ENCODE results near the gene C16orf92.

Gene C16orf92

DNA sequence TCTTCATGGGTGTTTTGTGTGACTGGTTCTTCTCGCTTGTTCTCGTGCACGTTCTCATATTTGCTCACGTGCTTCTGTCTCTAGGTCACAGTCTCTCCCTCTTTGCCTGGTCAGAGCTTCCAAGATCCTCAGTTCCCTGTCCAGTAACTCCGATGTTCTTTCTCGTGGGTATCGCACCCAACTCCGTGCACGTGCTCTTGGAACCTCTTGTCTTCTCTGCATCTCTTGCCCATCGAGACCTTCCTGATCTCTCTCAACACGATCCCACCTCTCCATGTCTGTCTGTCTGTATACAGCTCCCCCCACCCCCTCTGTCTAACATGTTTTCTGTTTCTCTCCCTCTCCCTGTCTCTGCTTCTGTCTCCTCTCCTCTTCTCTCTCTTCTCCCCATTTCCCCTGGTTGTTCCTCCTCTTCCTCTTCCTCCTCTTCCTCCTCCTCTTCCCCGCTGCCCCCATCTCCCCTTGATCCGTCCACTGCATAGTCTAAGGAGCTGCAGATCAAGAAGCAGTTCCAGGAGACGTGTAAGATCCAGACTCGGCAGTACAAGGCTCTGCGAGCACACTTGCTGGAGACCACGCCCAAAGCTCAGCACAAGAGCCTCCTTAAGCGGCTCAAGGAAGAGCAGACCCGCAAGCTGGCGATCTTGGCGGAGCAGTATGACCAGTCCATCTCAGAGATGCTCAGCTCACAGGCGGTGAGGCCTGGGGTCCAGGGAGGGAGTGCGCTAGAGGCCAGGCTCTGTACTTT, 33.7 kb upstream of the C16orf92 start:
- no peak for DNase-seq

DNA sequence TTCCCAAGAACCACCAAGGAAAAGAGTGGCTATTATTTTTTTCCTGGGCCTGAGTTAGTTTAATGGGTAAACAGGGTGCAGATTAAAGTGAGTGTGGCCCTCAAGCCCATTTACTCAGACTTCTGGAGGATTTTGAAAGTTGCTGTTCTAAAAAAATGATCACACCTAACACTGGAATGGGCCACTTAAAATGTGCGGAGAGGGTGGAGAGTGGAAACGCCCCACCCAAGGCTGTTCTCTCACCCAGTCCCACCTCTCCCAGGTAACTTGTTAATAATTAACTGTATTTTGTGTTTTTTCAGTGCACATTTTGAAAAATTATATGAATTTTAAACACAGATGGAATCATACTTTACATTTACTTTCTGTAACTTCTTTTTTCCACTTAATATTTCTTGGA, 33.0 kb upstream of the C16orf92 start:
- DNase-seq, result no peak

DNA sequence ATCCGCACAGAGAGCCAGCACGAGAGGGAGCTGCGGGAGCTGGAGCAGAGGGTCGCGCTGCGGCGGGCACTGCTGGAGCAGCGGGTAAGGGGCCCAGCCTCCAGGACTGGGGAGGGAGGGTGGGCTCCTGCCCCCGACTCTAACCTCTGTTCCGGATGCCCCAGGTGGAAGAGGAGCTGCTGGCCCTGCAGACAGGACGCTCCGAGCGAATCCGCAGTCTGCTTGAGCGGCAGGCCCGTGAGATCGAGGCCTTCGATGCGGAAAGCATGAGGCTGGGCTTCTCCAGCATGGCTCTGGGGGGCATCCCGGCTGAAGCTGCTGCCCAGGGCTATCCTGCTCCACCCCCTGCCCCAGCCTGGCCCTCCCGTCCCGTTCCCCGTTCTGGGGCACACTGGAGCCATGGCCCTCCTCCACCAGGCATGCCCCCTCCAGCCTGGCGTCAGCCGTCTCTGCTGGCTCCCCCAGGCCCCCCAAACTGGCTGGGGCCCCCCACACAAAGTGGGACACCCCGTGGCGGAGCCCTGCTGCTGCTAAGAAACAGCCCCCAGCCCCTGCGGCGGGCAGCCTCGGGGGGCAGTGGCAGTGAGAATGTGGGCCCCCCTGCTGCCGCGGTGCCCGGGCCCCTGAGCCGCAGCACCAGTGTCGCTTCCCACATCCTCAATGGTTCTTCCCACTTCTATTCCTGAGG, 32.0 kb upstream of the C16orf92 start:
- DNase-seq, result no peak

DNA sequence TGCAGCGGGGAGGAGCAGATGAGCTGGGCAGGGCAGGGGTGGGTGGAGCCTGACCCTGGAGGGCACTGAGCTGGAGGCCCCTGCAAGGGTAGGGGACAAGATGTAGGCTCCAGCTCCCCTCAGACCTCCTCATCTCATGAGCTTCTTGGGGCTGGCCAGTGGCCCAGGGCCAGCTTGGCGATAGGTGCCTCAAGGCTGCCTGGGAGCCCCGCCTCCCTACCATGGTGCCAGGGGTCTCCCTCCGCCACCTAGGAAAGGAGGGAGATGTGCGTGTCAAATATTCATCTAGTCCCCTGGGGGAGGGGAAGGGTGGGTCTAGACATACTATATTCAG, 31.5 kb upstream of the C16orf92 start:
- no peak for DNase-seq

DNA sequence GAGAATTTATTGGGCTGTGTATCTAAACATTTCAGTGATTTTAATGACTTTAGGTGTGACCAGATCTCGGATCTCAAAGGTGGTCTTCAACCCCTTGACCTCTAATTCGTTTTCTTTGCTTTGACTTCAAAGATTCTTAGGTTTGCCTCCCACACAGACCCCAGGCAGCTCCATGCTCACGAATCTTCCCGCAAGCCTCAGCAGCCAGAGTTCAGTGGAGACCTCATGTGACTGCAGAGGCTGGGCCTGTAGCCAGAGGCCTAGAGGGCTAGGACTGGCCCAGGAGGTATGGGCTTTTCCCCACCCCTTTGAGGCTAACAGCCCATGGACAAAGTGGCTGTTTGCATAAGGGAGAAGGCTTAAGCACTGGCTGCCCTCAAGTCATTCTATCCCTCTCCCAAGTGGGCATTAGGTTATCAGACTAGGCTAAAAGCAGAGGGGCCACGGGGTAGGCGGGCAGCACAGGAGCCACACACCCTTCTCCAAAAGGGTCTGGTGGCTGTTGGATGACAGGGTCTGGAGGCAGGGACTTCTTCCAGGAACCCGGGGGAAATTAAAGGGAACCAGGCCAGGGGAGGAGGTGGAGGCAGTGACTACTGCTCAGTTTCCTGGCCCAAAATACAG, 30.5 kb upstream of the C16orf92 start:
- no peak for DNase-seq

DNA sequence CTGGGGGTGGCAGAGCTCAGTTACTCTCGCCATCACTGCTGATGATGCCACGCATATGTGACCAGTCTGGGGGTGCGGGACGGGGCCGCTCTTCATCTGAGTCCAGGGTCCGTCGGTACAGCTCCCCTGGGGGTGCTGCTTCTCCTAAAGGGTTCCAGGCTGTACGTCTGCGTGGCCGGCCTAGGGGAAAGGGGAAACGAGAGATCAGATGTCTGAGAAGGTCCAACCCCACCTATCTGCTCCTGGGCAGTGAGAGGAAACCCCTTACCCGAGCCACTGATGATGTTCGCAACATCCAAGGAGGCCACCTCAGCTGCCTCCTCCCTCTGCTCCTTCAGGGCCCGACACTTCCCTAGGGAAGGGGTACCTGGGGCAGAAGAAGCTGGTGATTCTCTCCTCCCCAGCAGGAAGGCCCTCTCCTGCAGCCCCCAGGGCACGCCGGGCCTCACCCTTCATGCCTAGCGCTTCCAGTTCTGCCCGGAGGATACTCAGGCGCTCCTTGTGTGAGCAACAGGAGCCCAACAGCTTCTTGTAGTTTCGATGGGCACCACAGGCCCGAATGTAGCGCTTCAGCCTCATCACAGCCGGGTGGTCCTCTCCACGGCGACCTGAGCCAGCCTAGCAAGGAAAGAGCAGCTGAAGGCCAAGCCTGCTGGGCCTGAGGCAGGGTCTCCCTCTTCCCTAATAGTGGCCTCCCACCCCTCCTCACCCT, 29.7 kb upstream of the C16orf92 start:
- no peak for DNase-seq

DNA sequence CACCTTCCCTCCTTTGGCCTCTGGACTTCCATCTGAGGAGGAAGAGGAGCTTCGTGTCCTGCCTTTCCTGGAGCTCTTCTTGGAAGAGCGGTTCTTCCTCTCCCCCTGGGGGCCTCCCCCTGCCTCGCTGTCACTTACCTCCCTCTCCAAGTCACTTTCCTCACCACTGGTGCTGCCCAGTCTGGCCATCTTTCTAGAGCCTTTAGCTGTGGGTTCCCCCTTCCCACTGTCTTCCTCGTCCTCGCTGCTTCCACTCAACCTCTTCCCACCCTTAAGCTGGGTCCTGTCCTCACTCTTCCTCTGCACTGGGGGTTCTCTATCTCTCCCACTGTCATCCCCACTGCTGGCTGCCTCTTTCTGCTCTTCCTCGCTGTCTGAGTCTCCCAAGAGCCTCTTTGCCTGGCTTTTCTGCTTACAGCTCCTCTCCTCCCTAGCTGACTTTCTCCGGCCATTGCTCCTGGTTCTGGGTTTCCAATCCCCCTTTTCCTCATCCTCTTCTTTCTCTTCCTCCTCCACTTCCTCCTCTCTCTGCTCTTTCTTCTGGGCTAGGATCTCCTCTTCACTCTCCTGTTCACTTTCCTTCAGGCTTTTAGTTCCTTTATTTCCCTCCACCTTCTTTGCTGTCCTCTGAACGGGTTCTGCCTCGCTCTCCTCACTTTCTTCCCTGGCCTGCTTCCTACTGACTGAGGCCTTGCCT, 28.9 kb upstream of the C16orf92 start:
- no peak for DNase-seq

DNA sequence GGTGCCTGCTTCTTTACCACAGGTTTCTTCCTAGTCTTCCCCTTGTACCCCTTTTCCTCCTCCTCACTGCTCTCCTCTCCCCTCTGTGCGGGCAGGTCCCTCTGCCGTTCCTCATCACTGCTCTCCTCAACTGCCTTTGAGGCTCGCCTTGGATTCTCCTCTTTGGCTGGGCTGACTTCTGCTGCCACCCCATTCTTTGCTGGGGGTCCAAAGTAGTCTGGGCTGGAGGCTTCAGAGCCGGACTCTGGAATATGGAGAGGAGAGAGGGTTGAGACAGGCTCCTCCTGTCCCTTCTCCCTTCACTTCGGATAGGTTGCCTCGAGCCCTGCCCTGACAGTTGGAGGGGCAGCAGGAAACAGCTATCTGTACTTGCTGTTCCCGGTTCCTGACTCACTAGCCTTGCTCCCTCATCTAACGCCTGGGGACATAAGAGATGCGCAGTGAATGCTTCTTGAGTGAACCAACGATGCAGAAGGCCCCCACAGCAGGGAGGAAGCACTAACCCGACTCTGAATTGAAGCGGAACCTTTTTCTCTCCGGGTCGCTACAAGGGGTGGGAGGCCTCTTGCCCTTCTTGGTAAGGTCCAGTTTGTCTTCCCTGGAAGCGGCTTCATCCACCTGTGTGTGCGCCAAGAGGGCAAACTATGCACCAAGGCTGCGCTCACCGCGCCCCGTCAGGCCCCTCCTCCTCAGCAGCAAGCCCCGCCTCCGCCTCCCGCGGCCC, 28.2 kb upstream of the C16orf92 start:
- DNase-seq, result no peak

DNA sequence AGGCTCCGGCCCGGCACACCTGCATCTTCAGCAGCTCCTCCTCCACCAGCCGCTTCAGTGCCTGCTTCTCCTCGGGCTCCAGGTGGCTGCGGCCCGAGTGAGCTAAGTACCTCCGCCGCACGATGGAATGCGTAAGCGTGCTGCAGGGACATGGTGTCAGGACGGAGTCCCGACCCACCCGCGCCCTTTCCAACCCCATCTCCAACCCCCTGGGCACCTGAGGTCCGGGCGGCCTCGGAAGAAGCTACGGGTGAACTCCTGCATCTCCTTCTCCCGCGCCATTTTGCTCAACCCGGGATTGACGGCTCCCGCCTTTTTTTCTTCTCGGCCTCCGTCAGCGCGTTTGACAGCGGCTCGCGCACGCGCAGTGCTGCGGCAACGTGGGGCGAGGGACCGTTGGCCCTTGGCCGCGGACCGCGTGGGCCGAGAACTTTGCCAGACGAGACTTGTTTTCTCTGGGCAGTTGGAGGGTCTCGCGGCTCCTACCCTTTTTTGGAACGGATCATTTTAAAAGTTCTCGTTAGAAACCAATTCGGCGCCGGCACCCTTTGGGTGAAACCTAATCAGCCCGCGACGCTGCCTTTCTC, 27.6 kb upstream of the C16orf92 start, which contains the start of gene HIRIP3:
Gene HIRIP3, minus strand, starts transcription at position 294 of the 587 bp plus-strand sequence. Its CDS starts 12 bp downstream, at position 282.
- DNase-seq, result peak; percentile 63

DNA sequence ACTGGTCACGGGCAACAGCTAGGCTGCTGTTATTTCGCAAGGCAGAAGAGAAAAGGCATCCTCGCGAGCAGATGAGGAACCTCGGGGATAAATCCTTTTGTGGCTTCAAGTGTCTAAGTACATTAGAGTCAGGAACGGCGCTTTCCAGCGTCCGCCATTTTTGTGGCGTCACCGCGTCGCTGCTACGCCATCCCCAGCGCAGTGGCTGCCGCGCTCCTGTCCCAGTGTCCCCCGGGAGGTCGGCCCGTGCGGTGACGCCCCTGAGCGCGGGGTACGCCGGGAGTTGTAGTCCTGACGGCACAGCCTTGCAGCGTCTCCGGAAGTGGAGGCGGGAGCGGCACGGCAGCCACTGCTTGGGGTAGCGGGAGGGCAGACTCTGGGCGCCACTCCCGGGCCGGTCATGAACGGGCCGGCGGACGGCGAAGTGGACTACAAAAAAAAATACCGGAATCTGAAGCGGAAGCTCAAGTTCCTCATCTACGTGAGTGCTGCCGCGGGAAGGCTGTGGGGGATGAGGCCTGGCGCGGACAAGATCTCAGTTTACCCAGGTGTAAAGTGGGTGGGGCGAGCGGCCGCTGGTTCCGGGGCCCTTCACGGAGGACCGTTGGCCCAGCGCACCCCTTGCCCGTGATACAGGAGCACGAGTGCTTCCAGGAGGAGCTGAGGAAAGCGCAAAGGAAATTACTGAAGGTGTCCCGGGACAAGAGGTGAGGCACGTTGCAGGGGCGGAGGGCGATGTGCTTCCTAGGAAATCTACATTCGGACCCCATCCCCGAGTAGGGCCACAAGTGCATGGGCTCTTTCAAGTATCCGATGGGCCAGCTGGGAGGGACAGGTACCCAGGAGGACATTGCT, 26.9 kb upstream of the C16orf92 start, which contains the start of gene INO80E:
Gene INO80E, plus strand, starts transcription at position 331 of the 855 bp plus-strand sequence. Its CDS starts 70 bp downstream, at position 401.
- peak; percentile 72 for DNase-seq

DNA sequence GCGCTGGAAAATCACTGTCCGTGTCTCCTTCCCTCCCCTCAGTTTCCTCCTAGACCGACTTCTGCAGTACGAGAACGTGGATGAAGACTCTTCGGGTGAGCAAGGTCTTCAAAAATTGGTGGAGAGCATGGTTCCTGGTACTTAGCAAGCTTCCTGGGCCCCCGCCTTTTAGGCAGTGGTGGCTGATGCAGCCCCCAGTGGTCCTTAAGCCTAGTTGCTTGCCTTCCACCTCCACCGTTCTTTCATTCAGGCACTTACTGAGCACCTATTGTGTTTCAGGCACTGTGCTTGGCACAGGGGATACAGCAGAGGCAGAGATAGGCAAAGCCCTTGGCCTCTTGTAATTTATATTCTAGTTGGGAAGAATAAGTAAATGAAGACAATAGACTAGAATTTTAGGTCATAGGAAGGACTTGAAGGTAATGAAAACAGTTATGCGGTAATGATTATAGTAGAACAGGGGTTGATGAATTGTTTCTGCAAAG, 26.2 kb upstream of the C16orf92 start:
- DNase-seq, result no peak

DNA sequence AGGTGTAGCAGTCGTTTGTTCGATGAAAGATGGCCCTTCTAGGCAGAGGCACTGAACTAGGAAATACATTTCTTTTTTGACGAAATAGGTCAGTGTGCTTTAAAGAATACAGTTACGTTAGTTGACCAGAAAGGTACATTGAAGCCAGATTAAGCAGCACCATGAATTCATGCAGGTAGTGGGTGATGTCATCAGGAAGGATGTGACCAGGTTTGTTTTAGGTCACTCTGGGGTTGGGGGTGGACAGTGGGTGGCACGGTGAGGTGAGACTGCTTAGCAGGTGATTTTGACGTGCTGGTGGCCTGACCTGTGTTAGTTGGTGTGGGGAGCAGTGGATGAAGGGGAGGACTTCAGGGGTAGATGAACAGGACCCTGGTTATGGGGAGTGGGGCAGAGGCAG, 23.4 kb upstream of the C16orf92 start:
- DNase-seq, result no peak

DNA sequence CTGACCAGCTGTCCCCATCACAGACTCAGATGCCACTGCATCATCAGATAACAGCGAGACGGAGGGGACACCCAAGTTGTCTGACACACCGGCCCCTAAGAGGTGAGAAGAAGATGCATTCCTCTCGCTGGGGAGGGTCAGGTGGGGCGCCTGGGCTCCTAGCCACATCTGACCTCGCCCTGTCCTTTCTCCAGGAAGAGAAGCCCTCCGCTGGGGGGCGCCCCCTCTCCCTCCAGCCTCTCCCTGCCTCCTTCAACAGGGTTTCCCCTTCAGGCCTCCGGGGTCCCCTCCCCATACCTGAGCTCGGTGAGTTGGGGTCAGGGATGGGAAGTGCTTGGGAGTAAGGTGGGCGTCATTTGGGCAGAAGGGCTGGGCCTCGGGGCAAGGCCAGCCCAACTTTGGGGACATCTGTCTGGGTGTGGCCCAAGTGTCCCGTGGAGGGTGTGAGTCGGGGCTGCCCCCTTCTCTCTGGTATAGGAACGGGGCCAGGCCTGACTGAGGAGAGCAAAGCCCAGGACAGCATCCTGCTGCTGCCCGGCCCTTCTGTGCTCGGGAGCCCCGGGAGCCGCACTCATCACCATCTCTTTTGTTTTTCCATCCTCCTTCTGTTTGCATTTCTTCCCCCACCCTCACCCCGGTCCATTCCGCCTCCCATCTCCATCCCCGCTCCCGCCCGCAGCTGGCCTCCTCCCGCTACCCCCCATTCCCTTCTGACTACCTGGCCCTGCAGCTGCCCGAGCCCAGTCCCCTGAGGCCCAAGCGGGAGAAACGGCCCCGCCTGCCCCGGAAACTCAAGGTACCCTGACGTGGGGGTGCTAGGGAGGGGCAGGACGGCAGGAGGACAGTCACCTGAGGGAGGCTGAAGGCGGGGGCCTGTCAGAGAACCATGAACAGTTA, 22.0 kb upstream of the C16orf92 start:
- DNase-seq, result no peak

DNA sequence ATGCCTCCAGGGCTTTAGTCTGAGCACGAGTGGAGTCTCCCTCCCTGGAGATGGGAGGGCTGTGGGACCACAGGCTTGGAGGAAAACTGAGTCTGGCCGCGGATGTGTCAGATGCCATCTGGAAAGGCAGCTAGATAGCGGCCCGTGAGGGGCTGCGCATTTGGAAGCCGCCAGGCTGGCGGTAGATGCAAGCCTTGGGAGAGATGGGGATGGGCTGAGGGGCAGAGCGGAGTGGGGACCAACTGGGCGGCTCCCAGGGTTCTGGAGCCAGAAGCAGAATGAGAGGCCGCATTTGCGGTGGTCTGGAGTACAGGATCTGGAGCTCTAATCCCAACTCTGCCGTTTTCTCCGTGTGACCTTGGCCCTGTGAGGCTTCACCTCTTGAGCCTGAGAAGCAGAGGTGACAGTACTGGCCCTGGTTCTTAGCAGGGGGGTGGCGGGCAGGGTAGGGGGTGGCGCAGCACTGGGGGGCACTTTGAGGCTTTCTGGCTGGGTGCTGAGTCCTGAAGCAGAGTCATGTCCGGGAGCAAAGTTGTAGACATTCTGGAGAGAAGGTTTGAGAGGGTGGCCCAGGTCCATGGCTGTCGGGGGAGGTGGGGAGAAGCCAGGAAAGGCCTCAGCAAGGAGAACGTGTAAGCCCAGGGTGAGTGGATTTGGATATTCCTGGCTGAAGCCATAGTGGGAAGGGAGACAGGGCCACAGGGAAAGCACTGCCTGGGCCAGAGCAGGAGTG, 20.2 kb upstream of the C16orf92 start:
- DNase-seq, result no peak

DNA sequence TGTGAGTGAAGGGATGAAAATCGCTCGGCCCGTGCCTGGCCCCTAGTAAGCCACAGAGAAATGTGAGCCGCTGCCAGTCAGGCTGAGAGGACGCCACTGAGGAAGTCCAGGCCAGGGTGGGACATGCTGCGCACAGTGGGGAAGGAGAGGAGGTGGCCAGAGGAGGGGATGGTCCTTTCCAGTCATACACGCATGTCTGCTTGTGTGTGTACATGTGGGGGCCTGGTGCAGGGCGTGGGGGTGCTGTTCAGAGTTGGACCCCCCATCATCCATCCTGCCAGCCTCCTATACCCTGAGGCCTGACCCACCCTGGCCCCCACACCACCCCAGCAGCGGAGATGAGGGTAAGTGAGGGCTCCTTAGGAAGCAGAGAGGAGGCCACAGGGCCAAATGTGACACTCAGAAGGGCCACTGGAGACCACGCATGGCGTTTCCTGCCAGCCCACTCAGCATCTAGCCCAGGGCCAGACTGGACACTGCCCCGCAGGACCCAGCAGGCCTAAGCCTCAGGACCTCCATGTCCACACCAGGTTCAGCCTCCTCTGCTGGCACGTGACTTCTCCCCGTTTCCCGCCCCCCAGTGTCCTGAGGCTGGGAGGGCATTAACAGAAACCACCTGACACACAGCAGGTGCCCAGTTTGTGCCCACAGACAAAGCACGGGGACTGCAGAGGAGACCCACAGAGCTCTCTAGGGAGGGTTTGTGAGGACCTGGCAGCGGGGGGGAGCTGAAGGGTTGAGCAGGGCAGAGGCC, 19.2 kb upstream of the C16orf92 start:
- DNase-seq, result no peak

DNA sequence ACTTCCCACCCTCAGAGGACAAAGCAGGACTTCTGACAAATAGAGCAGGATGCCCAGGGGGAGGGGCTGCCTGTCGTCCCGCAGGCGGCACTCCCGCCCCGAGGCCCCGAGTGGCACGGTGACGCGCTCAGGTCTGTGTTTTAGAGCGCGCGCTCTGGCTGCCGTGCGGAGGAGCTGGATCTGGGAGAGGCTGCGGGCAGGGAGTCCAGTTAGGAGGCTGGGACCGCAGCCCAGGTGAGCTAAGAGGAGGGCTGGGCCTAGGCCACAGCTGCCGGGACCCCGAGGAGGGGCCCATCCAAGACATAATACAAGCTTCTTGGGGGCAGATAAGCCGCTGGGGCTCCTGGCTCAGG, 18.6 kb upstream of the C16orf92 start:
- DNase-seq, result no peak

DNA sequence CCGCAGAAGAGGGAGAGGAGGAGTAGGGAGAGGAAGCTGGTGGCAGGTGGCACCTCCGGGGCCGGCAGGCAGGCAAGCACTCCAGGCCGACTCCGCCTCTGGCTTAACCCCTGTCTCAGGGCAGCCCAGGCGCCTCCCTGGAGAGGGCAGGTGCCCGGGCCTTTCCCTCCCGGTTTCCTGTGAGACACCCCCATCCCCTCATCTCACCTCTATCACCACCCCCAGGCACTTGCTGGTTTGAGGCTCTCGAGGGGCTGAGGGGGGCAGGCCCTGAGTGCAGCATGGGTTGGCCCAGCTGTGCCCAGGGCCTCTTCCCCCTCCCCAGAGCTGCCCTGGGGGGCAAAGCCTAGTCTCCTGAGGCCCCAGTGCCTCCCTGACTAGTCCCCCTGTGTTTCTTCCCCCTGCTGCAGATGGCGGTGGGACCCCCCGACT, 18.2 kb upstream of the C16orf92 start:
- no peak for DNase-seq

All from NCI-H748 treated with DMSO at 0.1 percent for 48 hours (cell line).